ENCODE data around the gene CORT. TPM values are rescaled to one million over a fixed set of nuclear protein-coding genes. Genes with fewer than 3 reads are reported as not detected.

The CORT gene
- polyA plus RNA-seq, 1 experiment = not detected

- ChIA-PET POLR2A (no interaction called here), CTCF (interaction anchor here (0.8 kb wide), 1 partner anchor 36 kb away, joined by 4 read pairs; no protein-coding TSS in a partner anchor)
- TF ChIP-seq CTCF (IDR thresholded peaks at IDR 0.05; ENCODE audit: insufficient read depth, low read depth, low read length) = no peak
- Histone ChIP-seq H3K27me3 (ENCODE audit: control insufficient read depth, insufficient read depth, low read length) (no peaks in the 10 kb centered on the region), H3K36me3 (ENCODE audit: control insufficient read depth, insufficient read depth, low read length) (peaks cover 6% of the 10 kb centered on the region; the same call in 1 of the 2 replicates), H3K4me3 (ENCODE audit: low read depth, low read length) (no peak overlapping the region)
- no peak for DNase-seq (ENCODE audit: low read depth)
Observed at GRCh38 chr1:10457875-10458274, 8.0 kb downstream of the CORT start.

- ChIA-PET CTCF (interaction anchor here (0.6 to 0.7 kb wide), 2 partner anchors 9 to 603 kb away, joined by 3 to 4 read pairs; no protein-coding TSS in a partner anchor), POLR2A (no interaction called here)
- Histone ChIP-seq H3K4me3 (ENCODE audit: low read depth, low read length) (no peak overlapping the region), H3K36me3 (ENCODE audit: control insufficient read depth, insufficient read depth, low read length) (peaks cover 10% of the 10 kb centered on the region; the same call in 1 of the 2 replicates), H3K27me3 (ENCODE audit: control insufficient read depth, insufficient read depth, low read length) (no peaks in the 10 kb centered on the region)
- peak; percentile 46 for DNase-seq (ENCODE audit: low read depth)
- no peak for TF ChIP-seq CTCF (IDR thresholded peaks at IDR 0.05; ENCODE audit: insufficient read depth, low read depth, low read length)
Observed at GRCh38 chr1:10459184-10459583, 9.4 kb downstream of the CORT start.

GRCh38 chr1:10467078-10467477 lies 17.2 kb downstream of the CORT start:
- ChIA-PET CTCF (interaction anchor here (0.6 to 0.8 kb wide), 2 partner anchors 28 to 57 kb away, joined by 4 read pairs; no protein-coding TSS in a partner anchor), POLR2A (no interaction called here)
- Histone ChIP-seq H3K4me3 (ENCODE audit: low read depth, low read length) (no peak overlapping the region), H3K36me3 (ENCODE audit: control insufficient read depth, insufficient read depth, low read length) (peaks cover 13% of the 10 kb centered on the region), H3K27me3 (ENCODE audit: control insufficient read depth, insufficient read depth, low read length) (no peaks in the 10 kb centered on the region)
- no peak for DNase-seq (ENCODE audit: low read depth)
- no peak for TF ChIP-seq CTCF (IDR thresholded peaks at IDR 0.05; ENCODE audit: insufficient read depth, low read depth, low read length)

DNA sequence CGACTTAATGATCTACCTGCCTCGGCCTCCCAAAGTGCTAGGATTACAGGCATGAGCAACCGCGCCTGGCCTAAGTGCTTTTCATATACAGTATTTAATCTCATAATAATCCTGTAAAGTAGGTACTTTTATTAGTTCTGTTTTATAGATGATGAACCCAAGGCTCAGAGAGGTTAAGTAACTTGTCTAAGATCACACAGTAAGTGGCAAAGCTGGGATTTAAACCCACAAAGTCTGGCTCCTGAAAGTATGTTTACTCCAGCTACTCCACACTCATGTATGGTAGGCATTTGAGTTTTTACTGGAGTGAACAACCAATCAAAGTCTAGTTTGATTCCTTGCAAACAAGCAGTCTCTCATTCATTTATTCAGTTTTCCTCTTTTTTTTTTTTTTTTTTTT lies 20.2 kb downstream of the CORT start:
- no peak for TF ChIP-seq CTCF (IDR thresholded peaks at IDR 0.05; ENCODE audit: insufficient read depth, low read depth, low read length)
- Histone ChIP-seq H3K36me3 (ENCODE audit: control insufficient read depth, insufficient read depth, low read length) (peaks cover 5% of the 10 kb centered on the region; the same call in 1 of the 2 replicates), H3K27me3 (ENCODE audit: control insufficient read depth, insufficient read depth, low read length) (no peaks in the 10 kb centered on the region), H3K4me3 (ENCODE audit: low read depth, low read length) (no peak overlapping the region)
- CTCF ChIA-PET = interaction anchor here (1.1 kb wide), 1 partner anchor 40 kb away, joined by 4 read pairs; the partner anchor contains the start of gene CENPS
- DNase-seq (ENCODE audit: low read depth) = no peak
- POLR2A ChIA-PET = no interaction called here

- no peak for TF ChIP-seq CTCF (IDR thresholded peaks at IDR 0.05; ENCODE audit: insufficient read depth, low read depth, low read length)
- ChIA-PET POLR2A (no interaction called here), CTCF (no interaction called here)
- Histone ChIP-seq H3K27me3 (ENCODE audit: control insufficient read depth, insufficient read depth, low read length) (no peaks in the 10 kb centered on the region), H3K4me3 (ENCODE audit: low read depth, low read length) (peak overlapping the region; percentile 62), H3K36me3 (ENCODE audit: control insufficient read depth, insufficient read depth, low read length) (peaks cover 5% of the 10 kb centered on the region; the same call in 1 of the 2 replicates)
- DNase-seq (ENCODE audit: low read depth) = no peak
Observed at GRCh38 chr1:10471411-10472219, 21.8 kb downstream of the CORT start.
